Measurements from ENCODE around the gene RIMS4. TPM values are rescaled to one million over a fixed set of nuclear protein-coding genes. Genes with fewer than 3 reads are reported as not detected.

Gene RIMS4
- polyA plus RNA-seq, 1 experiment, result not detected

DNA sequence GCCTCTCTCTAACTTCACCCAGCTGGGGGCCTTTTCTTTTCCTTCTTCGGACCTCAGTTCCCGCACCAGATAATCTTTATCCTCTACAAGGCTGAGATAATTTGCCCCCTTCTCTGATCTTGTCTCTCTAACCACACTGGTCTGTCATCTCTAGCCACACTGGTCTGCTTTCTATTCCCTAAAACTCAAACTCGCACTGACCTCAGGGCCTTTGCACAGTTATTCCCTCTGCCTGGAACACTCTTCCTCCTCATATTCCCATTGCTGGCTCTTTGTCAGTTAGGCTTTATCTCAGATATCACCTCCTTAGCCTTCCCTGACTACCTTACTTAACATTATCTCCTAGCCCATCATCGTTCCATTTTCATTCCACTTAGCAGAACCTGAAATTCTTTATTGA, 7.6 kb downstream of the RIMS4 start:
- ChIA-PET POLR2A (no interaction called here), CTCF (no interaction called here)
- Histone ChIP-seq H3K27ac (ENCODE audit: low read depth, low read length) (no peak overlapping the region), H3K9me3 (ENCODE audit: control insufficient read depth, insufficient read depth, low read length) (no peaks in the 10 kb centered on the region), H3K27me3 (ENCODE audit: control insufficient read depth, insufficient read depth, low read length) (peaks cover 18% of the 10 kb centered on the region), H3K4me3 (ENCODE audit: low read depth, low read length) (no peak overlapping the region)
- no peak for DNase-seq (ENCODE audit: low read depth, low spot score)
- TF ChIP-seq CTCF (IDR thresholded peaks at IDR 0.05; ENCODE audit: low read depth, low read length), result no peak

- DNase-seq (ENCODE audit: low read depth, low spot score), result no peak
- POLR2A ChIA-PET, result no interaction called here
- Histone ChIP-seq H3K27ac (ENCODE audit: low read depth, low read length) (no peak overlapping the region), H3K9me3 (ENCODE audit: control insufficient read depth, insufficient read depth, low read length) (no peaks in the 10 kb centered on the region), H3K27me3 (ENCODE audit: control insufficient read depth, insufficient read depth, low read length) (peaks cover 10% of the 10 kb centered on the region), H3K4me3 (ENCODE audit: low read depth, low read length) (no peak overlapping the region)
- peak; percentile 28; the same call in 1 of the 2 replicates for TF ChIP-seq CTCF (IDR thresholded peaks at IDR 0.05; ENCODE audit: low read depth, low read length)
- CTCF ChIA-PET, result no interaction called here
Observed at GRCh38 chr20:44800391-44801046, 9.8 kb downstream of the RIMS4 start.

DNA sequence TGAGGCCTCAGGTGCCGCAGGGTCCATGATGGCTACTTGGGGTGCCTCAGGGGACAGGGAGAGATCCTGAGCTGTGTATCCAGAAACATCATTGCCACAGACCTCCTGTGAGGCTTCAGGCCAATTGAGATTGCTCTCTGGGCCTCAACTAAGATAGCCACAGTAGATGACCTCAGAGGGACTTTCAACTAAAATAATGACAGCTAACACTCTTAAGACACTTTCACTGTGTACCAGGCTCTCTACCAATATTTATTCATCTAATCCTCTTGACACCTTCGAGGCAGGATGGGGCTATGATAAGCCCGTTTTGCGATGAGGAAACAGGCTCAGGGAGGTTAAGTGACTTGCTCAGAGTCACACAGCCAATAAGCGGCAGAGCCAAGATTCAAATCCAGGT, 10.7 kb downstream of the RIMS4 start:
- POLR2A ChIA-PET, result no interaction called here
- Histone ChIP-seq H3K27ac (ENCODE audit: low read depth, low read length) (no peak overlapping the region), H3K27me3 (ENCODE audit: control insufficient read depth, insufficient read depth, low read length) (peaks cover 14% of the 10 kb centered on the region), H3K9me3 (ENCODE audit: control insufficient read depth, insufficient read depth, low read length) (no peaks in the 10 kb centered on the region), H3K4me3 (ENCODE audit: low read depth, low read length) (no peak overlapping the region)
- TF ChIP-seq CTCF (IDR thresholded peaks at IDR 0.05; ENCODE audit: low read depth, low read length), result no peak
- CTCF ChIA-PET, result interaction anchor here (0.9 kb wide), 1 partner anchor 52 kb away, joined by 3 read pairs; no protein-coding TSS in a partner anchor
- DNase-seq (ENCODE audit: low read depth, low spot score), result no peak

GRCh38 chr20:44796758-44797457, 13.4 kb downstream of the RIMS4 start:
- CTCF ChIA-PET, result no interaction called here
- Histone ChIP-seq H3K9me3 (ENCODE audit: control insufficient read depth, insufficient read depth, low read length) (no peaks in the 10 kb centered on the region), H3K4me3 (ENCODE audit: low read depth, low read length) (no peak overlapping the region), H3K27me3 (ENCODE audit: control insufficient read depth, insufficient read depth, low read length) (peaks cover 13% of the 10 kb centered on the region), H3K27ac (ENCODE audit: low read depth, low read length) (no peak overlapping the region)
- no peak for TF ChIP-seq CTCF (IDR thresholded peaks at IDR 0.05; ENCODE audit: low read depth, low read length)
- no peak for DNase-seq (ENCODE audit: low read depth, low spot score)
- POLR2A ChIA-PET, result no interaction called here

GRCh38 chr20:44796311-44796710, 14.0 kb downstream of the RIMS4 start:
- DNase-seq (ENCODE audit: low read depth, low spot score), result no peak
- H3K27ac ChIP-seq (ENCODE audit: low read depth, low read length), result no peak overlapping the region
- H3K9me3 ChIP-seq (ENCODE audit: control insufficient read depth, insufficient read depth, low read length), result no peaks in the 10 kb centered on the region
- TF ChIP-seq CTCF (IDR thresholded peaks at IDR 0.05; ENCODE audit: low read depth, low read length), result no peak
- H3K4me3 ChIP-seq (ENCODE audit: low read depth, low read length), result no peak overlapping the region
- ChIA-PET CTCF (no interaction called here), POLR2A (no interaction called here)
- peaks cover 13% of the 10 kb centered on the region for H3K27me3 ChIP-seq (ENCODE audit: control insufficient read depth, insufficient read depth, low read length)
